ENCODE measurements around the gene CYBA.

DNA sequence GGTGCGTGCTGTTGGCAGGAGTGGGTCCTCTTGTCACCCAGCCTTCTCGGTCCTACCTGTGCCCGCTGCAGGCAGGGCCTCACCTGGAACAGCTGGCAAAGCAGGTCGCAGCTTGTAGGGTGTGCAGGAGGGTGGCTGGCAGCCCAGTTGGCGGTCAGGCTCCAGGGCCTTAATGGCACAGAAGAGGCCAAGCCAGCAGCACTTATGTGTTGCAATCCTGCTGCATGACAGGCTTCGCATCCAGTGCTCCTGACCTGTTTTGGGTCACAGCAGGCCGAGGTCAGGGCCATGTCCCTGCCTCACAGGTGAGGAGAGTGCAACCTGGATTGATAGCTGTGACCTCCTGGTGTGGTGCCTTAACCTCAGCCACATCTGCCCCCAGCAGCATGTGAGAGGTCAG lies 48.8 kb downstream of the CYBA start:
- TF ChIP-seq, protein P1, sequence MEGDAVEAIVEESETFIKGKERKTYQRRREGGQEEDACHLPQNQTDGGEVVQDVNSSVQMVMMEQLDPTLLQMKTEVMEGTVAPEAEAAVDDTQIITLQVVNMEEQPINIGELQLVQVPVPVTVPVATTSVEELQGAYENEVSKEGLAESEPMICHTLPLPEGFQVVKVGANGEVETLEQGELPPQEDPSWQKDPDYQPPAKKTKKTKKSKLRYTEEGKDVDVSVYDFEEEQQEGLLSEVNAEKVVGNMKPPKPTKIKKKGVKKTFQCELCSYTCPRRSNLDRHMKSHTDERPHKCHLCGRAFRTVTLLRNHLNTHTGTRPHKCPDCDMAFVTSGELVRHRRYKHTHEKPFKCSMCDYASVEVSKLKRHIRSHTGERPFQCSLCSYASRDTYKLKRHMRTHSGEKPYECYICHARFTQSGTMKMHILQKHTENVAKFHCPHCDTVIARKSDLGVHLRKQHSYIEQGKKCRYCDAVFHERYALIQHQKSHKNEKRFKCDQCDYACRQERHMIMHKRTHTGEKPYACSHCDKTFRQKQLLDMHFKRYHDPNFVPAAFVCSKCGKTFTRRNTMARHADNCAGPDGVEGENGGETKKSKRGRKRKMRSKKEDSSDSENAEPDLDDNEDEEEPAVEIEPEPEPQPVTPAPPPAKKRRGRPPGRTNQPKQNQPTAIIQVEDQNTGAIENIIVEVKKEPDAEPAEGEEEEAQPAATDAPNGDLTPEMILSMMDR (IDR thresholded peaks at IDR 0.05; ENCODE audit: low read length), result no peak
- no peak for TF ChIP-seq EZH2phosphoT487 (IDR thresholded peaks at IDR 0.05; ENCODE audit: low read length)
- no peak for TF ChIP-seq EZH2 (optimal IDR thresholded peaks at IDR 0.05; ENCODE audit: low read depth, low read length)

All from MM.1S (cell line).